SU-DHL-6 (cell line): Measurements from ENCODE around the gene HOXA5.

ENCODE experiments used
- H2AFZ ChIP-seq: fragments of 200-600 bp; sonication (generic); 2 replicates; pipeline ENCODE4 v1.6.1; 2014; ENCODE audit warnings: low read depth, mild to moderate bottlenecking, moderate library complexity, mixed read lengths, antibody characterized with exemption, low read length; ENCODE audit not compliant: severe bottlenecking
- H3F3A ChIP-seq: fragments of 200-600 bp; shearing (Covaris generic); 2 replicates; pipeline ENCODE4 v1.6.0; 2016; ENCODE audit warnings: antibody characterized with exemption, mild to moderate bottlenecking; ENCODE audit not compliant: insufficient read depth
- H3K27ac ChIP-seq: fragments of 200-600 bp; sonication (generic); 2 replicates; pipeline ENCODE4 v1.5.1; 2016; ENCODE audit warnings: low read depth, mild to moderate bottlenecking, low read length, moderate library complexity, mixed read lengths
- H3K27me3 ChIP-seq: fragments of 200-600 bp; sonication (generic), shearing (Covaris generic); 2 replicates; pipeline ENCODE4 v1.6.0; 2014; ENCODE audit warnings: mild to moderate bottlenecking, low read length
- H3K36me3 ChIP-seq: fragments of 200-600 bp; sonication (generic); 2 replicates; pipeline ENCODE4 v1.6.1; 2014; ENCODE audit warnings: mild to moderate bottlenecking, low read length, mixed read lengths
- H3K4me2 ChIP-seq: fragments of 300-600, 200-600 bp; shearing (Covaris generic), sonication (generic); 2 replicates; pipeline ENCODE4 v1.6.0; 2014; ENCODE audit warnings: low read length, low read depth, mild to moderate bottlenecking; ENCODE audit not compliant: poor library complexity, severe bottlenecking
- H3K4me3 ChIP-seq: fragments of 200-600 bp; sonication (generic); 2 replicates; pipeline ENCODE4 v1.5.1; 2014; ENCODE audit warnings: antibody characterized with exemption, low read length, mild to moderate bottlenecking, mixed read lengths; ENCODE audit not compliant: insufficient read depth, poor library complexity, severe bottlenecking
- H3K79me2 ChIP-seq: fragments of 200-600 bp; sonication (generic); 2 replicates; pipeline ENCODE4 v1.6.1; 2014; ENCODE audit warnings: mild to moderate bottlenecking, low read length, moderate library complexity; ENCODE audit not compliant: insufficient read depth
- H3K9ac ChIP-seq: fragments of 200-600 bp; sonication (generic); 2 replicates; pipeline ENCODE4 v1.7.0; 2014; ENCODE audit warnings: mild to moderate bottlenecking, low read length
- H3K9me2 ChIP-seq: fragments of 200-600 bp; sonication (generic); replicated peaks from 2 replicates; pipeline ENCODE4 v1.6.1; 2014; ENCODE audit warnings: low read length; ENCODE audit not compliant: insufficient read depth
- H3K9me3 ChIP-seq: fragments of 200-600 bp; sonication (generic); 2 replicates; pipeline ENCODE4 v1.6.1; 2014; ENCODE audit warnings: low read length, mixed read lengths; ENCODE audit not compliant: insufficient read depth
- H4K20me1 ChIP-seq: fragments of 200-600 bp; sonication (generic); 2 replicates; pipeline ENCODE4 v1.6.1; 2014; ENCODE audit warnings: low read depth, mild to moderate bottlenecking, antibody characterized with exemption, low read length, moderate library complexity, mixed read lengths
- EZH2phosphoT487 ChIP-seq: fragments of 200-600 bp; sonication (generic), shearing (Covaris generic); conservative IDR thresholded peaks from 2 replicates; pipeline ENCODE4 v1.6.1; 2018; ENCODE audit warnings: mild to moderate bottlenecking, antibody characterized with exemption, low read length, moderate library complexity, mixed read lengths
- TF ChIP-seq, protein P1 (sequence below): fragments of 200-600 bp; sonication (generic); IDR thresholded peaks from one replicate; pipeline ENCODE4 v1.5.1; 2017; ENCODE audit warnings: antibody characterized with exemption, mild to moderate bottlenecking, low read length, moderate library complexity; ENCODE audit not compliant: insufficient read depth, poor library complexity, severe bottlenecking

The HOXA5 gene

GRCh38 chr7:27148756-27149641 is 5.5 kb upstream of the HOXA5 start:
- Histone ChIP-seq H3K9me2 (no peaks in the 10 kb centered on the region), H3K79me2 (peaks cover 15% of the 10 kb centered on the region; the same call in 1 of the 2 replicates), H3F3A (peaks cover 4% of the 10 kb centered on the region; the same call in 1 of the 2 replicates), H3K4me2 (peak overlapping the region; percentile 73), H3K4me3 (peak overlapping the region; percentile 62), H4K20me1 (no peaks in the 10 kb centered on the region), H3K9me3 (no peaks in the 10 kb centered on the region), H3K36me3 (no peaks in the 10 kb centered on the region), H3K27ac (no peak overlapping the region), H3K27me3 (no peaks in the 10 kb centered on the region), H3K9ac (peak overlapping the region; percentile 75), H2AFZ (no peak overlapping the region)
- no peak for TF ChIP-seq EZH2phosphoT487
- TF ChIP-seq, protein P1, sequence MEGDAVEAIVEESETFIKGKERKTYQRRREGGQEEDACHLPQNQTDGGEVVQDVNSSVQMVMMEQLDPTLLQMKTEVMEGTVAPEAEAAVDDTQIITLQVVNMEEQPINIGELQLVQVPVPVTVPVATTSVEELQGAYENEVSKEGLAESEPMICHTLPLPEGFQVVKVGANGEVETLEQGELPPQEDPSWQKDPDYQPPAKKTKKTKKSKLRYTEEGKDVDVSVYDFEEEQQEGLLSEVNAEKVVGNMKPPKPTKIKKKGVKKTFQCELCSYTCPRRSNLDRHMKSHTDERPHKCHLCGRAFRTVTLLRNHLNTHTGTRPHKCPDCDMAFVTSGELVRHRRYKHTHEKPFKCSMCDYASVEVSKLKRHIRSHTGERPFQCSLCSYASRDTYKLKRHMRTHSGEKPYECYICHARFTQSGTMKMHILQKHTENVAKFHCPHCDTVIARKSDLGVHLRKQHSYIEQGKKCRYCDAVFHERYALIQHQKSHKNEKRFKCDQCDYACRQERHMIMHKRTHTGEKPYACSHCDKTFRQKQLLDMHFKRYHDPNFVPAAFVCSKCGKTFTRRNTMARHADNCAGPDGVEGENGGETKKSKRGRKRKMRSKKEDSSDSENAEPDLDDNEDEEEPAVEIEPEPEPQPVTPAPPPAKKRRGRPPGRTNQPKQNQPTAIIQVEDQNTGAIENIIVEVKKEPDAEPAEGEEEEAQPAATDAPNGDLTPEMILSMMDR = no peak

DNA sequence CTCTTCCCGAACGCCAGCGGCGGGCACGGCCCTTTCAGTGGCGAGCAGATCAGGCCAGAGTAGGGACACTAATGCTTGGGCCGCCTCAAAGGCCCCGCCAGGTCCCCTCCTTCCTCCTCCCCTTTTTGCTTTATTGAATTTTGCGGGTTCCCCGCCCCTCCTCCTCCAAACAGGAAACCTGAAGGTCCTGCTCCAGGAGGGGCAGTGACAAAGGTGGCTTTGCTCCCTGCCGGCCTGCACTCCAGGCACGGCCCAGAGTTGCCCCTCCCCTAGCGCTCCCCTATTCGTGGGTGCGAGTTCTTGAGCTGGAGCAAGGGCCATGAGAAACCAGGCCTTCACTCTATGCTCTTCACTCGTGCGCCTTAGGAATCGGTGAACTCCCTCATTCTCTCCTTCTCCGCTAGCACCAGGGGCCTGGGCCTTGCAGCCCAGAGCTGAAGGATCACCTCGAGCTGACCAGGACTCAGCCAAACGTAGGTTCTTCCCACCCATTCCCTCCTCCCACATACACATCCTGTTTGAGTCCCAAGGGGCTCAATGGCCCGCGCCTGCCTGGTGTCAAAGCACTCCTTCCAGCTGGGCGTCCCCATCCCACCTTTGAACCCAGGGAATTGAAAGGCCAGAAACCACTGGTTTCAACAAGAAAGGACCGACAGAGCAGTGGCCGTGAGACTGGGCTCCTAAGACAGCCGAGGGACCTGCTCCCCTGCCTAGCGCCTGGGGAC is 4.7 kb upstream of the HOXA5 start:
- Histone ChIP-seq H3K79me2 (peaks cover 15% of the 10 kb centered on the region; the same call in 1 of the 2 replicates), H3K27ac (no peak overlapping the region), H3K9ac (peak overlapping the region; percentile 6; the same call in 1 of the 2 replicates), H2AFZ (no peak overlapping the region), H3F3A (no peaks in the 10 kb centered on the region), H3K9me3 (no peaks in the 10 kb centered on the region), H4K20me1 (no peaks in the 10 kb centered on the region), H3K4me2 (peak overlapping the region; percentile 73), H3K4me3 (no peak overlapping the region), H3K27me3 (no peaks in the 10 kb centered on the region), H3K9me2 (no peaks in the 10 kb centered on the region), H3K36me3 (no peaks in the 10 kb centered on the region)
- TF ChIP-seq, protein P1 = no peak
- TF ChIP-seq EZH2phosphoT487 = no peak

- Histone ChIP-seq H3K36me3 (no peaks in the 10 kb centered on the region), H3K27ac (no peak within 1 kb of the TSS), H3K9me2 (no peaks in the 10 kb centered on the region), H3K9me3 (no peaks in the 10 kb centered on the region), H4K20me1 (no peaks in the 10 kb centered on the region), H3F3A (no peaks in the 10 kb centered on the region), H3K4me2 (peak within 1 kb of the TSS; percentile 73), H3K4me3 (no peak within 1 kb of the TSS), H3K79me2 (peaks cover 15% of the 10 kb centered on the region; the same call in 1 of the 2 replicates), H2AFZ (no peak within 1 kb of the TSS), H3K9ac (peak within 1 kb of the TSS; percentile 6; the same call in 1 of the 2 replicates), H3K27me3 (no peaks in the 10 kb centered on the region)
- TF ChIP-seq, protein P1 = no peak
- TF ChIP-seq EZH2phosphoT487 = no peak
Measured at GRCh38 chr7:27147199-27148030, 3.9 kb upstream of the HOXA5 start, which contains the start of gene HOXA6. Gene HOXA6 (minus strand): TSS chr7:27147774. CDS start chr7:27147749, 25 bp downstream.
